Myocyte (in vitro differentiated cells): Measurements from ENCODE around the gene ZBTB40. TPM values are rescaled to one million over a fixed set of nuclear protein-coding genes. Genes with fewer than 3 reads are reported as not detected.

ENCODE experiments used
- DNase-seq: peaks from one replicate; pipeline ENCODE4 v3.0.0-alpha.2; 2012; ENCODE audit warnings: low read depth
- total RNA-seq: library from RNA; depleted of rRNA; stranded (reverse); fragments of >200 nt; gene quantifications from 2 replicates; pipeline ENCODE4 v1.2.3, GENCODE V29; 2014

Gene ZBTB40
- total RNA-seq, 1 donor from 2014 or later: 19.9 TPM

DNA sequence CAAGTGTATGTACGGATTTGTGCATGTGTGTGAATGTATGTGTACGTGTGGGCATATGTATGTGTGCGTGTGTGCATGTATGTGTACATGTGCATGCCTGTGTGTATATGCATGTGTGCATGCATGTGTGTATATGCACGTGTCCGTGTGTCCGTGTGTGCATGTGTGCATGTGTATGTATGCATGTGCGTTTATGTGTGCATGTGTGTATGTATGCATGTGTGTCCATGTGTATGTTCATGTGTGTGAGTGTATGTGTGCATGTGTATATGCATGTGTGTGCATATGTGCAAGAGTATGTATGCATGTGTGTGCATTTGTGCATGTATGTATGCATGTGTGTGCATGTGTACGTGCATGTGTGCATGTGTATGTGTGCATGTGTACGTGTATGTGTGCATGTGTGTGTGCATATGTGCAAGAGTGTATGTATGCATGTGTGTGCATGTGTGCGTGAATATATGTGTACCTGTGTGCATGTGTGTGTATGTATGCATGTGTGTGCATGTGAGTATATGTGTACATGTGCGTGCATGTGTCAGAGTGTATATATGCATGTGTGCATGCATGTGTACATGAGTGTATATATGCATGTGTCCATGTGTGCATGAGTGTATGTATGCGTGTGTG, 127.2 kb downstream of the ZBTB40 start:
- no peak for DNase-seq

DNA sequence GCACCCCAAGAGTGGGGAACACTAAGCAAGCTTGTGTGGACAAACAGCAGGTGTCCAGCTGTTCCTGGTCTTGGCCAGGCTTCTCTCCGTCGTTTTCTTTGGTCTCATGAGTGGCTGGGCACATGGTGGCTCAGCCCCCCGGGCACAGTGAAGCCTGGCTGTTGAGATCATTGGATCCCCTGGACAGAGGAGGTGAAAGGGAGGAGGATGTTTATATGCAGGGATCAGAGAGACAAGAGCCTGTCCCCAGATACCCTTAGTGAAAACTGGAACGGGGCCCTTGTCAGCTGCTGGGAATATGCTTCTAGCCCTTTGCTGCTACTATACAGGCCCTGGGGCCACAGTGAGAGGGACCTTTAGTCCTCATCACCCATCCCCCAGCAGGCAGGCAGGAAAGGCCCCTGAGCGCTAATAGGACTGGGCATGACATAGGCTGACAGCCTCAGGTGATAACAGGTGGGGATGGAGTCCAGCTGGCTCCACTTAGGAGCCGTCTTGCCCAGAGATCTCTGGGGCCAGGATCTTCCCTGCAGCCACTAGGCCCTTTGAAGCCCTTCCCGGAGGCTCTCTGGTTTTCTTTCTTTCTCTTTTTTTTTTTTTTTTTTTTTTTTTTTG, 128.0 kb downstream of the ZBTB40 start:
- DNase-seq: no peak

Other genes with a start within 250 kb of the ZBTB40 start
- gene EPHA8, start 111.6 kb downstream of the ZBTB40 start, total RNA-seq: not detected in 2 replicates
- gene C1QA, start 184.8 kb downstream of the ZBTB40 start, total RNA-seq: not detected in 2 replicates
- not detected in 2 replicates for gene C1QC, start 191.8 kb downstream of the ZBTB40 start, total RNA-seq
- not detected in 2 replicates for gene C1QB, start 201.4 kb downstream of the ZBTB40 start, total RNA-seq